Left renal cortex interstitium (tissue), 4 donors: Measurements from ENCODE around the gene TMEM204. TPM values are rescaled to one million over a fixed set of nuclear protein-coding genes. Genes with fewer than 3 reads are reported as not detected.

Experiments
- DNase-seq, 4 donors: peaks; one replicate each; pipeline ENCODE4 v3.0.0-alpha.2; 2013; ENCODE audit warnings: low read depth in 4 of 4, low spot score in 2 of 4, missing footprints in 1 of 4
- polyA plus RNA-seq, 4 donors: library from polyadenylated mRNA; unstranded; fragments of 120-200 nt; gene quantifications; one replicate each; pipeline ENCODE4 v1.2.1, GENCODE V29; 2013; ENCODE audit not compliant: insufficient read length in 4 of 4

The TMEM204 gene
- polyA plus RNA-seq, 4 donors: 19.2 to 34.6 (median 22.6) TPM

- DNase-seq: no peak
Measured at GRCh38 chr16:1553946-1554825, 20.7 kb downstream of the TMEM204 start.

GRCh38 chr16:1554826-1555445, 21.5 kb downstream of the TMEM204 start:
- DNase-seq: no peak

- no peak for DNase-seq
Measured at GRCh38 chr16:1556254-1556653, 22.8 kb downstream of the TMEM204 start.

GRCh38 chr16:1557074-1557473, 23.6 kb downstream of the TMEM204 start:
- DNase-seq: no peak

- DNase-seq: no peak
Measured at GRCh38 chr16:1557576-1557975, 24.1 kb downstream of the TMEM204 start.

GRCh38 chr16:1559446-1559975, 26.0 kb downstream of the TMEM204 start:
- no peak for DNase-seq

- no peak for DNase-seq
Measured at GRCh38 chr16:1560153-1560552, 26.7 kb downstream of the TMEM204 start.

- DNase-seq: no peak
Measured at GRCh38 chr16:1560866-1561265, 27.4 kb downstream of the TMEM204 start.

- no peak for DNase-seq
Measured at GRCh38 chr16:1561266-1561665, 27.8 kb downstream of the TMEM204 start.

- no peak for DNase-seq
Measured at GRCh38 chr16:1561836-1562235, 28.4 kb downstream of the TMEM204 start.

- DNase-seq: no peak
Measured at GRCh38 chr16:1563786-1564185, 30.3 kb downstream of the TMEM204 start.

- DNase-seq: no peak
Measured at GRCh38 chr16:1564325-1564724, 30.9 kb downstream of the TMEM204 start.

- no peak for DNase-seq
Measured at GRCh38 chr16:1565083-1565805, 31.8 kb downstream of the TMEM204 start.

GRCh38 chr16:1567988-1568387, 34.5 kb downstream of the TMEM204 start:
- no peak for DNase-seq

- DNase-seq: no peak
Measured at GRCh38 chr16:1571012-1571671, 37.7 kb downstream of the TMEM204 start.

GRCh38 chr16:1572673-1573072, 39.2 kb downstream of the TMEM204 start:
- DNase-seq: no peak

- no peak for DNase-seq
Measured at GRCh38 chr16:1573301-1573700, 39.8 kb downstream of the TMEM204 start.

GRCh38 chr16:1575578-1575977, 42.1 kb downstream of the TMEM204 start:
- no peak for DNase-seq

- DNase-seq: no peak
Measured at GRCh38 chr16:1579214-1579613, 45.7 kb downstream of the TMEM204 start.

- no peak for DNase-seq
Measured at GRCh38 chr16:1580256-1580655, 46.8 kb downstream of the TMEM204 start.

GRCh38 chr16:1580956-1581355, 47.5 kb downstream of the TMEM204 start:
- DNase-seq: no peak
